K562 (cell line): ENCODE results near the gene OR12D2. TPM values are rescaled to one million over a fixed set of nuclear protein-coding genes. Genes with fewer than 3 reads are reported as not detected.

ENCODE experiments used
- ATAC-seq: fragments of 200-7000 bp; cut with Tn5 transposase; 3 replicates; pipeline ENCODE4 v1.9.1; 2020; ENCODE audit warnings: moderate library complexity
- BruUV-seq: library from RNA; stranded (reverse); fragments of 400-500 nt; replicated peaks from 2 replicates; lab custom pipeline; 2021; lab: Mats Ljungman, UMichigan
- CTCF ChIA-PET: fragments of 300-600 bp; formaldehyde crosslinking; extraction: SDS; loops from one replicate; lab custom pipeline; 2021; ENCODE audit warnings: low intra/inter-chr PET ratio; lab: Yijun Ruan, JAX
- POLR2A ChIA-PET: fragments of 300-600, 350-650 bp; sonication (Branson Sonifier 250); formaldehyde crosslinking; extraction: SDS; loops from one replicate; lab custom pipeline; 2021; ENCODE audit warnings: antibody characterized with exemption, inconsistent platforms; lab: Yijun Ruan, JAX
- DNase-seq, 4 experiments: peaks; one replicate each; pipeline versions ENCODE4 v3.0.0 to v3.0.0-alpha.2; 2011 to 2018; ENCODE audit warnings: low spot score in 3 of 4, mixed read lengths in 3 of 4; ENCODE audit errors: extremely low read depth in 1 of 4
- FAIRE-seq: peaks from 2 replicates; lab custom pipeline; 2011; peaks lifted over from hg19 to GRCh38; lab: Jason Lieb, UNC
- H2AFZ ChIP-seq: 2 replicates; pipeline ENCODE4 v1.6.0; 2011; ENCODE audit warnings: low read depth, low read length, control low read depth, inconsistent platforms
- H3K27ac ChIP-seq: fragments of 200-600 bp; 3 replicates; pipeline ENCODE4 v1.8.0; 2011; ENCODE audit warnings: low read depth, mild to moderate bottlenecking, control low read depth, inconsistent platforms, low read length, moderate library complexity, mixed read lengths; ENCODE audit errors: extremely low read depth
- H3K27me3 ChIP-seq, 2 experiments: fragments of 300-600 bp in 1 of 2; 2 replicates in 1 of 2; 3 replicates in 1 of 2; pipeline versions ENCODE4 v1.6.0 to v1.8.0; 2011; ENCODE audit warnings: inconsistent platforms in 2 of 2, low read length in 2 of 2, mild to moderate bottlenecking in 1 of 2, mixed read lengths in 1 of 2, moderate library complexity in 1 of 2; ENCODE audit not compliant: control insufficient read depth in 2 of 2, insufficient read depth in 2 of 2
- H3K36me3 ChIP-seq: fragments of 300-600 bp; 3 replicates; pipeline ENCODE4 v1.8.0; 2011; ENCODE audit warnings: mild to moderate bottlenecking, low read length, inconsistent platforms; ENCODE audit not compliant: control insufficient read depth, insufficient read depth
- H3K4me1 ChIP-seq, 2 experiments: fragments of 200-600 bp in 1 of 2; replicated peaks in 1 of 2; 2 replicates in 1 of 2; 3 replicates in 1 of 2; pipeline versions ENCODE4 v1.5.1 to v1.8.0; 2011; ENCODE audit warnings: inconsistent platforms in 2 of 2, low read length in 2 of 2, mild to moderate bottlenecking in 1 of 2, mixed read lengths in 1 of 2, moderate library complexity in 1 of 2; ENCODE audit not compliant: control insufficient read depth in 2 of 2, insufficient read depth in 2 of 2
- H3K4me2 ChIP-seq: 2 replicates; pipeline ENCODE4 v1.6.1; 2011; ENCODE audit warnings: low read length, control low read depth, inconsistent platforms, mixed read lengths; ENCODE audit not compliant: insufficient read depth
- H3K4me3 ChIP-seq: fragments of 200-600 bp; sonication (generic), shearing (Covaris generic); 2 replicates; pipeline ENCODE4 v1.5.1; 2016; ENCODE audit warnings: control low read depth, inconsistent platforms
- H3K79me2 ChIP-seq: fragments of 200-600 bp; 3 replicates; pipeline ENCODE4 v1.8.0; 2011; ENCODE audit warnings: low read length, inconsistent platforms; ENCODE audit not compliant: control insufficient read depth, insufficient read depth
- H3K9ac ChIP-seq, 2 experiments: 2 replicates each; pipeline versions ENCODE4 v1.6.0 to v1.6.1; 2011; ENCODE audit warnings: low read depth in 2 of 2, low read length in 2 of 2, control low read depth in 1 of 2, inconsistent platforms in 1 of 2, mild to moderate bottlenecking in 1 of 2, mixed read lengths in 1 of 2; ENCODE audit not compliant: insufficient read depth in 1 of 2
- H3K9me1 ChIP-seq: one replicate; pipeline ENCODE4 v1.6.0; 2011; ENCODE audit warnings: inconsistent platforms, mild to moderate bottlenecking, low read length, moderate library complexity; ENCODE audit not compliant: control insufficient read depth, insufficient read depth
- H3K9me3 ChIP-seq: replicated peaks from 2 replicates; pipeline ENCODE4 v1.5.1; 2011; ENCODE audit warnings: low read depth, low read length, inconsistent platforms; ENCODE audit not compliant: control insufficient read depth, insufficient read depth
- H4K20me1 ChIP-seq: replicated peaks from 2 replicates; pipeline ENCODE4 v1.6.1; 2011; ENCODE audit warnings: low read length, inconsistent platforms, mixed read lengths; ENCODE audit not compliant: control insufficient read depth, insufficient read depth
- CREBBP ChIP-seq: IDR thresholded peaks from one replicate; pipeline ENCODE4 v1.6.1; 2012; ENCODE audit warnings: low read depth, mild to moderate bottlenecking, control low read depth, inconsistent platforms, low read length
- RAD21 ChIP-seq, 2 experiments: fragments of 250-450 bp in 1 of 2; fragments of 450-650 bp in 1 of 2; sonication (Bioruptor Pico) in 1 of 2; formaldehyde crosslinking in 1 of 2; IDR thresholded peaks in 1 of 2; conservative IDR thresholded peaks in 1 of 2; 2 replicates each; pipeline versions ENCODE4 v1.4.0 to v1.8.0; 2020 to 2022; ENCODE audit warnings: mild to moderate bottlenecking in 2 of 2, moderate library complexity in 1 of 2
- RREB1 ChIP-seq: fragments of 250-450 bp; sonication (Bioruptor Pico); IDR thresholded peaks from 2 replicates; pipeline ENCODE4 v1.4.0; 2020
- in situ Hi-C: fragments of 300-500 bp; cut with MboI; formaldehyde crosslinking; loops from 4 replicates; pipeline ENCODE4 v1.15.0; 2018; ENCODE audit warnings: inconsistent platforms, mixed read lengths
- intact Hi-C: fragments of 100-400 bp; cut with micrococcal nuclease; formaldehyde crosslinking; loops from 2 replicates; pipeline ENCODE4 v1.14.2; 2022
- polyA plus RNA-seq, 8 experiments: library from polyadenylated mRNA; depleted of rRNA in 4 of 8; stranded (reverse) in 5 of 8; unstranded in 3 of 8; fragments of >200 nt; fragmentation: Nextera tagmentation in 2 of 8; fragmentation: Illumina TruSeq in 1 of 8; extraction: Ambion mirVana in 2 of 8; extraction: Trizol in 1 of 8; gene quantifications; 2 replicates each; pipeline versions ENCODE4 v1.2.1 to v1.2.3, GENCODE V29; 2011 to 2014; ENCODE audit warnings: inconsistent platforms in 1 of 8, missing spikeins in 1 of 8
- total RNA-seq, 7 experiments: library from RNA; depleted of rRNA in 6 of 7; stranded (reverse); fragments of >200 nt in 6 of 7; fragmentation: Illumina TruSeq in 2 of 7; extraction: Trizol in 2 of 7; gene quantifications; 2 replicates each; pipeline versions ENCODE4 v1.2.1 to v1.2.3, GENCODE V29; 2011 to 2021; ENCODE audit warnings: low replicate concordance in 1 of 7
- TF ChIP-seq, protein P1 (sequence below), 3 experiments: IDR thresholded peaks in 2 of 3; conservative IDR thresholded peaks in 1 of 3; 2 replicates each; pipeline ENCODE4 v1.5.1; 2011 to 2012; ENCODE audit warnings: low read length in 3 of 3, mild to moderate bottlenecking in 3 of 3, control low read depth in 2 of 3, improper control_type of control experiment in 1 of 3, inconsistent platforms in 1 of 3, low read depth in 1 of 3, mixed read lengths in 1 of 3, moderate library complexity in 1 of 3; ENCODE audit not compliant: insufficient read depth in 2 of 3

OR12D2 gene
- total and polyA plus RNA-seq, 9 of the 15 experiments (the other 6 are each of a cell fraction or from before 2014, with no cell fraction given), result not detected

DNA sequence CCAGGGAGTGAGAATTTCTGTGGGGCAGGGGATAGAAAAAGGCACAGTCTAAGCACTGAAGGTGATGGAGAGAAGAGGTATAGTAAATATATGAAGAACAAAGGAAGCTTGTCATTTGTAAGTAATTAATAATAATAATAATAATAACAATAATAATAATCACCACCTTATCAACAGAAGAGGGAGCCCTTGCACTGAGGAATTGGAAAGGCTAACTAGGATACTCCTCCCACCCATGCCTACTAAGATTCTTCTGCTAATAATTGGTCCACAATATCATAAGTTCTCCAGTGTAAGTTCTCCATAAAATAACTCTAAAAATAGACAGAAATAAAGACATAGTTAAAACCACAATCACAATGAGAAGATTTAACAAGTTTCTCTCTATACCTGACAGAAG lies 19.4 kb upstream of the OR12D2 start:
- in situ Hi-C loops (no loop called here), intact Hi-C loops (loop anchor here (1.0 kb wide), 1 partner anchor 213 kb away; no protein-coding TSS in a partner anchor)
- Histone ChIP-seq H3K9ac (no peak overlapping the region), H3K4me2 (no peak overlapping the region), H3K4me3 (no peak overlapping the region), H3K9me3 (no peaks in the 10 kb centered on the region), H4K20me1 (no peaks in the 10 kb centered on the region), H3K27me3 (peaks cover 2 to 6% of the 10 kb centered on the region in 2 experiments; a peak in 1 of 5 replicates), H3K4me1 (no peaks in the 10 kb centered on the region), H2AFZ (no peak overlapping the region), H3K36me3 (no peaks in the 10 kb centered on the region), H3K79me2 (no peaks in the 10 kb centered on the region), H3K9me1 (no peaks in the 10 kb centered on the region), H3K27ac (no peak overlapping the region)
- CTCF ChIA-PET, result no interaction called here
- peak in 1 of 4 experiments; percentile 5 for DNase-seq
- POLR2A ChIA-PET, result no interaction called here
- FAIRE-seq, result no peak
- no peak for TF ChIP-seq RREB1
- no peak for TF ChIP-seq CREBBP
- peak; percentile 32 to 52 for TF ChIP-seq RAD21 (CRISPR knock-in tag; conservative IDR thresholded peaks at IDR 0.05 in 1 of 2, IDR thresholded peaks at IDR 0.05 in 1 of 2)
- TF ChIP-seq, protein P1, sequence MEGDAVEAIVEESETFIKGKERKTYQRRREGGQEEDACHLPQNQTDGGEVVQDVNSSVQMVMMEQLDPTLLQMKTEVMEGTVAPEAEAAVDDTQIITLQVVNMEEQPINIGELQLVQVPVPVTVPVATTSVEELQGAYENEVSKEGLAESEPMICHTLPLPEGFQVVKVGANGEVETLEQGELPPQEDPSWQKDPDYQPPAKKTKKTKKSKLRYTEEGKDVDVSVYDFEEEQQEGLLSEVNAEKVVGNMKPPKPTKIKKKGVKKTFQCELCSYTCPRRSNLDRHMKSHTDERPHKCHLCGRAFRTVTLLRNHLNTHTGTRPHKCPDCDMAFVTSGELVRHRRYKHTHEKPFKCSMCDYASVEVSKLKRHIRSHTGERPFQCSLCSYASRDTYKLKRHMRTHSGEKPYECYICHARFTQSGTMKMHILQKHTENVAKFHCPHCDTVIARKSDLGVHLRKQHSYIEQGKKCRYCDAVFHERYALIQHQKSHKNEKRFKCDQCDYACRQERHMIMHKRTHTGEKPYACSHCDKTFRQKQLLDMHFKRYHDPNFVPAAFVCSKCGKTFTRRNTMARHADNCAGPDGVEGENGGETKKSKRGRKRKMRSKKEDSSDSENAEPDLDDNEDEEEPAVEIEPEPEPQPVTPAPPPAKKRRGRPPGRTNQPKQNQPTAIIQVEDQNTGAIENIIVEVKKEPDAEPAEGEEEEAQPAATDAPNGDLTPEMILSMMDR (IDR thresholded peaks at IDR 0.05 in 2 of 3, conservative IDR thresholded peaks at IDR 0.05 in 1 of 3; ENCODE audit: insufficient read depth in 2 of 3, low read depth in 1 of 3, low read length in 3 of 3), result peak in 2 of 3 experiments; percentile 12 to 24; a peak in 2 of 6 replicates
- no TSS peak for BruUV-seq
- no peak for ATAC-seq
